ENCODE measurements around the gene LMO3.

- no peak for TF ChIP-seq CTCF (conservative IDR thresholded peaks at IDR 0.05)
- no peak for TF ChIP-seq EZH2 (IDR thresholded peaks at IDR 0.05; ENCODE audit: low read depth)
Observed at GRCh38 chr12:16611146-16611545, 5.2 kb upstream of the LMO3 start.
